ENCODE results near the gene ZNF155.

GRCh38 chr19:43939557-43940260 is 44.3 kb upstream of the ZNF155 start:
- no peak for TF ChIP-seq YY1 (IDR thresholded peaks at IDR 0.05)
- TF ChIP-seq, protein P1, sequence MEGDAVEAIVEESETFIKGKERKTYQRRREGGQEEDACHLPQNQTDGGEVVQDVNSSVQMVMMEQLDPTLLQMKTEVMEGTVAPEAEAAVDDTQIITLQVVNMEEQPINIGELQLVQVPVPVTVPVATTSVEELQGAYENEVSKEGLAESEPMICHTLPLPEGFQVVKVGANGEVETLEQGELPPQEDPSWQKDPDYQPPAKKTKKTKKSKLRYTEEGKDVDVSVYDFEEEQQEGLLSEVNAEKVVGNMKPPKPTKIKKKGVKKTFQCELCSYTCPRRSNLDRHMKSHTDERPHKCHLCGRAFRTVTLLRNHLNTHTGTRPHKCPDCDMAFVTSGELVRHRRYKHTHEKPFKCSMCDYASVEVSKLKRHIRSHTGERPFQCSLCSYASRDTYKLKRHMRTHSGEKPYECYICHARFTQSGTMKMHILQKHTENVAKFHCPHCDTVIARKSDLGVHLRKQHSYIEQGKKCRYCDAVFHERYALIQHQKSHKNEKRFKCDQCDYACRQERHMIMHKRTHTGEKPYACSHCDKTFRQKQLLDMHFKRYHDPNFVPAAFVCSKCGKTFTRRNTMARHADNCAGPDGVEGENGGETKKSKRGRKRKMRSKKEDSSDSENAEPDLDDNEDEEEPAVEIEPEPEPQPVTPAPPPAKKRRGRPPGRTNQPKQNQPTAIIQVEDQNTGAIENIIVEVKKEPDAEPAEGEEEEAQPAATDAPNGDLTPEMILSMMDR (IDR thresholded peaks at IDR 0.05; ENCODE audit: low read depth, low read length, missing input control) = no peak
- TF ChIP-seq RXRA (IDR thresholded peaks at IDR 0.05) = no peak
- TF ChIP-seq TAF1 (conservative IDR thresholded peaks at IDR 0.05) = no peak
- no peak for TF ChIP-seq JUND (IDR thresholded peaks at IDR 0.05)
- TF ChIP-seq, protein P2, sequence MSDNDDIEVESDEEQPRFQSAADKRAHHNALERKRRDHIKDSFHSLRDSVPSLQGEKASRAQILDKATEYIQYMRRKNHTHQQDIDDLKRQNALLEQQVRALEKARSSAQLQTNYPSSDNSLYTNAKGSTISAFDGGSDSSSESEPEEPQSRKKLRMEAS (IDR thresholded peaks at IDR 0.05) = no peak
- TF ChIP-seq GABPA (IDR thresholded peaks at IDR 0.05 in 1 of 2, conservative IDR thresholded peaks at IDR 0.05 in 1 of 2) = no peak

Measured in liver (tissue), 3 donors.